GM21576 (cell line): ENCODE results near the gene PDZD2.
"Not testable (repeated sequence)": the region's sequence is repeated elsewhere in the genome, so short reads cannot be mapped to it uniquely, and the experiment has no call there.

Source experiments
- ATAC-seq: cut with Tn5 transposase; IDR thresholded peaks from one replicate; pipeline ENCODE4 v1.9.1; 2021; ENCODE audit warnings: mild to moderate bottlenecking, moderate library complexity; ENCODE audit not compliant: unreplicated experiment

PDZD2 gene

DNA sequence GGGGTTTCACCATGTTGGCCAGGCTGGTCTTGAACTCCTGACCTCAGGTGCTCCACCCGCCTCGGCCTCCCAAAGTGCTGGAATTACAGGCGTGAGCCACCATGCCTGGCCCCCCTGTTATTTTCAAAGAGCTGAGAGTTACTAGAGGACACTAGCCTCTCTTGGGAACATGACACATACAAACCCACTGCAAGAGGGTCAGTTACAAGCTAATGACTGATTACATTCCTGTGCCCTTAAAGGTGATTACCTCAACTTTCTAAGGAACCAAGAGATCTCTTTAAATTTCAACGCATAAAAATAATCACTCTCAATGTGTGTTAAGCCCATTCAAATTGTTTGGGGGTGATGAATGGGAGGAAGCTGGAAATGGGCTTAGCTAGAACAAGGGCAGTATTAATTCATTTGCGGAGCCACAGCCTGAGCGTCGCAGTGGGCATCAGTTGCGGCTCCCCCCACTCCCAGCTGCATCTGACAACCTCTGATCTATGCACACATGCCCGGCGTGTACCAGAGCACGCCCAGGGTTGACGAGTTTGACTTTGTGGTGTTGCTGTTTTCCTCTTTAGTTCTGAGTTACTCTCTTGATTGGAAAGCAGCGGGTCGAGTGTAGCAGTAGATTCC lies 388.3 kb downstream of the PDZD2 start:
- ATAC-seq: no peak

DNA sequence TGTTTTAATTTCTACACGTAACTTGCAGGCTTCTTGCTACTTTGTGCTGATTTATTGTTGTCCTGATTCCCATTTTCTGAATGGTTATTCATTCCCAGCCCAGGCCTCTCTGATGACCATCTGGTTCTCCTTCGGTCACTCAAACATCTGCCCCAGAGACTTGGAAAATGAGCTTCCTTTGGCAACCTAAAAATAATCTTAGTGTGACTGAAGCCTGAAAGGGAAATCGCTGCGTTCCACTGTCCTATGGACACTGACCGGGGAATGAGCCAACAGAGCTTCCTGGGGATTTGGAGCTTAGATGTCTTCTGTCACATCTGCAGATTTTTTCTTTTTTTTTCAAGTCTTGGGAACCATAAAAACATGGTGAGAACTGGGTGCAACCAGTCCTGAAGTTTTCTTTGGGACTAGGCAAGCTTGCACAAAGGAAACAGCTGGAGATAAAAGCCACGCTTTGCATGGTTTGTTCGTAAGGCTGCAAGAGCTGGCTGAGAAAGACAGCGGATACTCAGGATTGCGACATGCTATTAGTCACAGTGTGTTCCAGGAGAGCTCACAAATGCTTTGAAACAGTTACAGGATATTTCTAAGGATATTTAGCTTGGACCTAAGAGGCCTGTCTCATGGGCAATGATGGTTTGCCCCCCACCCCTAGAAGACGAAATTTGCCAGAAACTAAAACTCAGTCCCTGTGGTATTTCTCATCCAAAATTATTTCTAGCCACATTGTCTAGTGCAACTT lies 389.0 kb downstream of the PDZD2 start:
- ATAC-seq: no peak

DNA sequence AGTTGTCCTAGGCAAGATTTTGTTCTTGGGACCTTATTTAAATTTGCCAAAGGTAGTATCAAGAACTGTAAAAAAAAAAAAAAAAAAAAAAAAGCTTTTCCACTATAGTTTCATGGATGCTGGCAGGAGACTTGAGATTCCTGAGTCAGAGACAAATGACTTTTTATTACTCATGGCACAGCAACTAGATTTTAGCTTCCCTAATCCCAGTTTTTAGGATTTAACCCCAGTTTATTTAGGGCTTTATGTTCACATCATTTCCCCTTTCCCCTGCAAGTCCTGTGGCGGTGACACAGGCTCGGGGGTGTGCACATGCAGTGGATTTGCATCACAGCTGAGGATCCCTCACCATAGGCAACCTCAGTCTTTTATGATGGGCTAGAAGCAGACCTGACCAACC lies 390.3 kb downstream of the PDZD2 start:
- ATAC-seq: no peak

DNA sequence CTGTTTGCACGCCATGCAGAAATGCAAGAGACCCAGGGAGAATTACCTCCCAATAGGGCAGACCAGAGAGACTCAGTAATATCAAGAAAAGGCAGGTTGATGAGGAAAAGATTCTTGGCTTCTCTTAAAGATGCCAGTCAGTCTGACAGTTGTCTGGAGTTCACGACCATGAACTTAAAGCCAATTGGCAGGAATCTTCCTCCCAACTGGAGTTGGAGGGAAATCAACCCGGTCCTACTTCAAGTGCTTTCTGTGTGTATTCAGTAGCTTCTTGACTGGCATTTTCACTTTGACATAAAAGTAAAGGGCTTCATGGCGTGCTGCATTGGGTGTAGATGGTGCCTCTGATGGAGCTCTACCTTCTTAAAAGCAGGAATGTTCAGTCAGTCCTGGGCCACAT lies 390.9 kb downstream of the PDZD2 start:
- ATAC-seq: no peak

DNA sequence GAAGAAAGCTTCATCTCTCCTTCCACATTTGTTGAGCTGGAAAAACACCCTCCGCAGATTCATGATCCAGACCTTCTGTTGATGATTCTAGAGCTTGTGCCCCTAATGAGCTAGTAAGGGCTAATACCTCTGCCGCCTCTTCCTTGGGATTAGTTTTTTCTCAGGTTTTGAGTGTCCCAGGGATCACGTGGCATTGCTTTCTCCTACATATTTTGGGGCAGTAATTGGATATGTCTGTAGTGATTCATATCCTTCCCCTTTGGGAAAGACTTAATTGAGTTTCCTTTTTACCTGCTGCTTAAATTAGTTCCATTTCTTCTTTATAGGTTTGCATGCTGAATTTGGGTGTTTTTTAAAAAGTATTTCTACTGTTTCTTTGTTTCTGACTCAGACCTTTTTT lies 391.3 kb downstream of the PDZD2 start:
- ATAC-seq: no peak

DNA sequence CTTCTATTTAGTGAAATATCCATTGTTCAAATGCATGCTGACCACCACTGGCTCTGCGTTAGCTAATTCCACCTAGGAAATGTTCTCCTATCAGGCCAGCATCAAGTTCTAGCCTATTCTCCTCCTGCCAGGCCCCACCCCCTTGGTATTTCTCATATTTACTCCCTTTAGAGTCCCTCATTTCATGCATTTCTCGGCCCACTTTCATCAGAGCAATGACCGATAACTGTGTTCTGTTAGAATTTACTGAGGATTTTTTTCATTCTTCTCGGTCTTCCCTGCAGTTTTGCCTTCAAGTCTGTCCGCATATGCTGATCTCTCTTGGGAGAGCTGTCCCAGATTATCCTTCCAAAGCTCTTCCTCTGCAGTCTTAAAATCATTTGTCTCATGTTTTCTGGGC lies 391.8 kb downstream of the PDZD2 start:
- ATAC-seq: no peak

DNA sequence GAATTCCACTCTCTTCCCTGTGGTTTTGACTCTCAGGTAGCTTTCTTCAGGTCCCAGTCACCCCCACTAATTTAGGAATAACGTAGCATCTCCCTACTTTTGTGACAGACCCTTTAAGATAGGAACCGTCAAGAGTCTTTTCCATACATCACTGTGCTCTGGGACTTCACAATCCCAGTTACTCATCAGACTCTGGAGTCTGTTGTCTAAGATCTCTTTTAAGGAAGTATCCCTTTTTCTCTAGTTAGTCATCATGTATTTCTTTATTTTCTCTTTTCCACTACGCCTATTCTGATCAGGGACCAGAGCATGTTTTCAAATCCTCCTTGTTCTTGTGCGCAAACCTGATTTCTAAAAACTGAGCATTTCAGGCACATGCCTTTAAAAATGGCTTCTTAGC lies 392.2 kb downstream of the PDZD2 start:
- no peak for ATAC-seq

DNA sequence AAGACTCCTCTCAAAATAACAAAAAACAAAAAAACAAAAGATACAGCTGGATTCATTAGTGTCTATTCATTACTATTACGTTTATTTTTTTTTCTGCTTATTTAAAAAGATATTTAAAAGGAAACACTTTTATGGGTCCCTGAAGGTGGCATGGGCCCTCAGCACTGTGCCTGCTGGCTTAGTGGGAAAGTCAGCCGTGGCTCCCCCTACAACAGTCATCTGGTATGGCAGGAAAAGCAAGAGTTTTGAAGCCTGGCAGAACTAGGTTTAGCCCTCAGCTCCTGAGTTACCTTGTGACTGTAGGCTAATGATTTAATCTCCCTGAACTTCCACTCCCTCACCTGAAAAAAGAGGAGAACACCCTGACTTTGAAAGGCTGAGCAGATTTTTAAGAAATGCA lies 399.6 kb downstream of the PDZD2 start:
- no peak for ATAC-seq

DNA sequence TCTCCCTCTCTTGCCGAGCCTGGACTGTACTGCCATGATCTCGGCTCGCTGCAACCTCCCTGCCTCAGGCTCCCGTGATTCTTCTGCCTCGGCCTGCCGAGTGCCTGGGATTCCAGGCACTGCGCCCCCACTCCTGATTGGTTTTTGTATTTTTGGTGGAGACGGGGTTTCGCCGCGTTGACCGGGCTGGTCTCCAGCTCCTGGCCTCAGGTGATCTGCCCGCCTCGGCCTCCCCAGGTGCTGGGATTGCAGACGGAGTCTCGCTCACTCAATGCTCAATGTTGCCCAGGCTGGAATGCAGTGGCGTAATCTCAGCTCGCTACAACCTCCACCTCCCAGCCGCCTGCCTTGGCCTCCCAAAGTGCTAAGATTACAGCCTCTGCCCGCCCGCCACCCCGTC lies 400.2 kb downstream of the PDZD2 start:
- ATAC-seq: not testable (repeated sequence)

DNA sequence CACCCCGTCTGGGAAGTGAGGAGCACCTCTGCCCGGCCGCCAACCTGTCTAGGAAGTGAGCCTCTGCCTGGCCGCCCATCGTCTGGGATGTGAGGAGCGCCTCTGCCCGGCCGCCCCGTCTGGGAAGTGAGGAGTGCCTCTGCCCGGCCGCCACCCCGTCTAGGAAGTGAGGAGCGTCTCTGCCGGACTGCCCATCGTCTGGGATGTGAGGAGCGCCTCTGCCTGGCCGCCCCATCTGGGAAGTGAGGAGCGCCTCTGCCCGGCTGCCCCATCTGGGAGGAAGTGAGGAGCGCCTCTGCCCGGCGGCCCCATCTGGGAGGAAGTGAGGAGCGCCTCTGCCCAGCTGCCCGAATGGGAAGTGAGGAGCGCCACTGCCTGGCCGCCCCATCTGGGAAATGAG lies 400.7 kb downstream of the PDZD2 start:
- ATAC-seq: not testable (repeated sequence)

DNA sequence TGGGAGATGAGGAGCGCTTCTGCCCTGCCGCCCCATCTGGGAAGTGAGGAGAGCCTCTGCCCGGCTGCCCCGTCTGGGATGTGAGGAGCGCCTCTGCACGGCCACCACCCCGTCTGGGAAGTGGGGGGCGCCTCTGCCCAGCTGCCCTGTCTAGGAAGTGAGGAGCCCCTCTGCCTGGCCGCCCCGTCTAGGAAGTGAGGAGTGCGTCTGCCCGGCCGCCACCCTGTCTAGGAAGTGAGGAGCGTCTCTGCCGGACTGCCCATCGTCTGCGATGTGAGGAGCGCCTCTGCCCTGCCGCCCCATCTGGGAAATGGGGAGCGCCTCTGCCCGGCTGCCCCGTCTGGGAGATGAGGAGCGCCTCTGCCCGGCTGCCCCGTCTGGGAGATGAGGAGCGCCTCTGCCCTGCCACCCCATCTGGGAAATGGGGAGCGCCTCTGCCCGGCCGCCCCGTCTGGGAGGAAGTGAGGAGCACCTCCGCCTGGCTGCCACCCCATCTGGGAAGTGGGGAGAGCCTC lies 401.3 kb downstream of the PDZD2 start:
- not testable (repeated sequence) for ATAC-seq

DNA sequence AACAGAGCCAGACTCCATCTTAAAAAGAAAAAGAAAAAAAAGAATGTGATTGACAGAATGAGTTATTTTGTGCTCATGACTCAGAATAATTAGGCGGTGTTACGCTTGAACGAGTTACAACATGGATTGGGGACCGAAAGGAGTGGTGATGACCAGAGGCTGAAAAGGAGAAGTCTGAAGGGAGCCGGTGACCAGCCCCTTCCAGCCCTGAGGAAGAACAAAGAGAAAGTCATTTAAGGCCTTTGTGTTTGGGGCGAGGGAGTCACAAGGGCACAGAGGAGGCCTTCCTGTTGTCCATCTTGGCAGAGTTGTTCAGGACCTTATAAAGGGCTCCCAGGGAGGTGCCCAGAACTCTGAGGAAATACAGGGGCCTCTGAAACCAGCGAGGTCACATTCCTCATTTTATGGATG lies 403.6 kb downstream of the PDZD2 start:
- ATAC-seq: no peak

DNA sequence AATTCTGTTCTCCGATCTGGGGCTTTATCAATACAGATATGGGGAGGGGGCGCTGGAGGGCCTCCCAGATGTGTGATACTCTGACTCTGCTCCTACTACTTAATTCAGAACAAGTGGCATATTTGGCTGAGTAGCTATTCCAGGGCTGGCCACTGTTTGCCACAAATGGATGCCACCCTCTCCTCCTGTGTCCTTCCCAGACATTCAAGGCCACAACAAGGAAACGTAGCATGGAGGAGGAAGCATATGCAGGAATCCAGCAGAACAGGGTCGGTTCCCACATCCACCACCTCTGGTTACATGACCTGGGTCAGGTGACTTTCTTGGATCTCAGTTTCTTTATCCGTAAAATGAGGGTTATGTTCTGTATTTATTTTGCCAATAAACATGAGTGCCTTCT lies 404.2 kb downstream of the PDZD2 start:
- ATAC-seq: no peak

DNA sequence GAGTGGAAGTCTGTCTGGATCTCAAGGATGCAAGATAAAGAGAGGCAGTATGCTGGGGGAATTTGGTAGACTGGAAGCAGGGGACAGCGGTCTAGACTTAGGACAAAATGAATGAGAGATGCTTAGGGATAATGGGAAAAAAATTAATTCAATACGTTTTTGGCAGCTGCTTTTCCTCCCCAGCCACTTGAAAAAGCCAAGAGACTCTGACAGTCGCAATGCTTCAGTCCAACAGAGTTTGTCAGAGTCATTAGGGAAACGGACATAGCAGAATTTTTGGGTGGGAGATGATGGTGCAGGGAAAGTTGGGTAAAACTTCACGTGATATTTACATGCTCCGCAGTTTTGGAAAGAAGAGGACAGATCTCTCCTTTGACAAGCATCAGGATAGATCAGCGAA lies 405.5 kb downstream of the PDZD2 start:
- no peak for ATAC-seq

DNA sequence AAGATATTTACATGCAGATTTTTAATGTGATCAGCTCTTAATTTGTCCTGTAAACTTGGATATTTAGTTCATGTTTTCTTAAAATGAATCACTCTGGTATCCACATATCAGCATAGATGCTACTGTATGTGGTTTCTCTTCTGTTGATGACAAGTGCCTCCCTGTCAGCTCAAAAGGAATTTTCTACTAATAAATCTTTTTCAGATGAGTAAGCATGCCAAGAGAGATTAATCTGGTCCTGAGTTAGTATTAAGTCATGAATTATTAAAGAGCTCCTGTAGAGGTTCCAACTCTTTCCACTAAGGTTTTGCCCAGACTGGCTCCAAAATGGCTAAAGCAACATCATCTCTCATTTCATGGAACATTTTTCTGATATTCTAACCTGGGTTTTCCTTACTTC lies 406.0 kb downstream of the PDZD2 start:
- ATAC-seq: no peak

DNA sequence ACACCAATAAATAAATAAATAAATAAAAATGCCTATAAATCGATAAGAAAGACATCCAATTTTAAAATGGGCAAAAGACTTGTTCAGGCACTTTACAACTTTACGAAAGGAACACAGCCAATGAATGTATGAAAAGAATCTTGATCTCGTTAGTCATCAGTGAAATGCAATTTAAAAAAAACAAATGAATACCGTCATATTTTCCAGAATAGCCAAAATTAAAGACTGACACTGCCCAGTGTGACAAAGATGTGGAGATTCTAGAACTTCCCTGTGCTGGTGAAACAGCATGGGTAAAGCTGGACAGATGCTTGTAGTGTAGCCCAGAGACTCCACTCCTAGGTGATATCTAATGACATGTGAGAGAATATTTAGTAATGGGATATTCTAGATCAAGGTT lies 408.1 kb downstream of the PDZD2 start:
- ATAC-seq: no peak

DNA sequence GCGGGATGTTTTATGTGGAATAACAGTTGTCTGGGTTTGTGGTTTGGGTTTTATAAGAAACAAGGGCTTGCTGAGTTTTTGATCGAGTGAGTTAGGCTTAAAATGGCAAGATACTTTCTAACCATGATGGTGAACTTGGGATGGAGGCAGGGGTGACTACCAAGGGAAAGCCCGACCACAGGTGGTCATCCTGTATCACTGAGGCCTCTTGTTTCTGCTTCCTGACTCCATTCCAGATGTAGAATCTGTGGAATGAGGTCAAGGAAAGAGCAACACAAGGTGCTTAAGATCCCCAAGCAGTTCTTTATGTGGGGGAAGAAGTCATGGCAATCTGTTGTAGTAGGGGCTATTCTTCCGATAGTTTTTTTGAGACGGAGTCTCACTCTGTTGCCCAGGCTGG lies 412.9 kb downstream of the PDZD2 start:
- ATAC-seq: no peak

DNA sequence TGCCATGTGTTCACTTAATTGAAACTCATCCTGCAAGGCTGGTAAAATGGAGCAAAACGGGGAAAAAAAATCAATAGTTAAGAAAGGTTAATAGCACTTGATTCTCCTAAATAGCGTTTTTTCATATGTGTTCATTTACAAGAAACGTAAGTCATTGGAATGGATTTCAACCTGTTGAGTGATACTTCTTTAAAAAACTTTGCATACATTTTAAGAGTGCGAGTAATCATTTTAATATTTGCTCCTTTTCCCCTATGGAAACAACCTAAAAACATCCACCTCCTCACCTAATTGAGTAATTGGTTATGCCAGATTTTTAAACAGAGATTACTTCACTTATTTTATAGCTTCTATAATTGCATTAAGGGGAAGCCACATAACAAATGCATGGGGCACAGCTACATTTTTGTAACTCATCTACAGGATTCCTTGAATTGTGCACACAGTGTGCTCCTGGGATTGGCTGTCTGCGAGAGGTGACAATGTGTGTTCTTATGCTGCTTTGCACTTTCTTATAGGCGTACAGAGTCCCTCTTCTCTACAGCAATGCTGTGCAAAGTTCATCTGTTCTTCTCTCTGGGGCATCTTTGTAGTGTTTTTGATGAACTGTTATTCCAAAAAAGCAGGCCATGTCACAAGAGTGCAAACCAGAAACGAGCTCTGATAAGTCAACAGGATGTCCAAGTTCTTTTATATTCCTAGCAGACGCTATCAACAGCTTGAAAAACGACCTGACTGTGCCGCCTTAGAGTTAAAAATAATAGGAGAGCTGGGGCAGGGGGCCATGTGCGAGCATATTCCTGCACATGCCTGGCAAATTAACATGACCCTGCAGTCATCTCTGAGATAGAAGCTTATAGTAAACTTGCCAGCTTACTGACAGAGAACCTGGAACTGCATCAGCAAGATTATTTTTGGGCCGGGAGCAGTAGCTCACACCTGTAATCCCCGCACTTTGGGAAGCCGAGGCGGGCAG lies 417.2 kb downstream of the PDZD2 start:
- no peak for ATAC-seq

DNA sequence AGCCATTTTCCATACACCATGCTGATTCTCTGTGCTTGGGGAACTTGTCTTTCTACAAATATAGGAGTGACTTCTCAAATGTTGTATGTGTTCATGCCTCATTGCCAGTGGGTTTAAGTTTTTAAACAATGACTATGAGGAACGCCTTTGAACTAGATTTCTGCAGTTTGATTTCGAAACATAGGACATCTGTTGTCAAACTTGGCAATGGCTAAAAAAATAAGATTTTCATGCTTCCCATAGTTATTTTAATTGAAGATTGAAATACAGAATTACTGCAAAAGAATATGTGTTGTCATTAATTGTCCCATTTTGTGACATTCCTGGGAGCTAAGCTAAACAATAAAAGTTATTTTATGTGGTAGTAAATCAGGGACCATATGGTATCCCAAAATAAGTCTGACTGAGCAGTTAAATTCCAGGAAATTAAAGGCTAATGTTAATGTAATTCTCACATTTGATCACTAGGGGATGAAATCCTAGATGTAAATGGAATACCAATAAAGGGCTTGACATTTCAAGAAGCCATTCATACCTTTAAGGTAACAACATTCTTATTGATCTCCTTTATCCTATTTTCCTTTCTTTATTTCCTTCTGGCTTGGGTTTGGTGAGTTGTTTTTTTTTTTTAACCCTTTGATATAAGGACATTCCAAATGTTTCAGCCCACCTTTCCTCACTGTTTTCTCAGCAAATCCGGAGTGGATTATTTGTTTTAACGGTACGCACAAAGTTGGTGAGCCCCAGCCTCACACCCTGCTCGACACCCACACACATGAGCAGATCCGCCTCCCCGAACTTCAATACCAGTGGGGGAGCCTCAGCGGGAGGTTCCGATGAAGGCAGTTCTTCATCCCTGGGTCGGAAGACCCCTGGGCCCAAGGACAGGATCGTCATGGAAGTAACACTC lies 418.5 kb downstream of the PDZD2 start:
- ATAC-seq: no peak

DNA sequence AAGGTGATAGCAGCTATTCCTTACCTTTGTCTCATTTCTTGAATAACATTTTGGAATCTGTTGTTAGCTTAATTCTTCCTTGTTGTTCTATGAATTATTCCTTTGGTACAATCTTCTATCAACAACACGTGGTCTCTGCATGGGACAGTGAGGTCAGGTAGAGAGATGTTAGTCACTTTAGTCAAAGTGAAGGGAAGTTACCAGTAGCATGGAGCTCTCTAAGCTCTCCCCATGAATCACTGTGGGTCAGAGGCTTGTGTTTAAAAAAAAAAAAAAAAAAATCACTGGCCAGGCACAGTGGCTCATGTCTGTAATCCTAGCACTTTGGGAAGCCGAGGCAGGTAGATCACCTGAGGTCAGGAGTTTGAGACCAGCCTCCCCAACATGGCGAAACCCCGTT lies 419.2 kb downstream of the PDZD2 start:
- ATAC-seq: no peak
